HG02943 (cell line): ENCODE results near the gene AHRR.
"Not testable (repeated sequence)": the region's sequence is repeated elsewhere in the genome, so short reads cannot be mapped to it uniquely, and the experiment has no call there.

Source experiments
- ATAC-seq: cut with Tn5 transposase; IDR thresholded peaks from one replicate; pipeline ENCODE4 v1.9.1; 2021; ENCODE audit warnings: mild to moderate bottlenecking, low read depth, moderate library complexity; ENCODE audit not compliant: unreplicated experiment

AHRR gene

DNA sequence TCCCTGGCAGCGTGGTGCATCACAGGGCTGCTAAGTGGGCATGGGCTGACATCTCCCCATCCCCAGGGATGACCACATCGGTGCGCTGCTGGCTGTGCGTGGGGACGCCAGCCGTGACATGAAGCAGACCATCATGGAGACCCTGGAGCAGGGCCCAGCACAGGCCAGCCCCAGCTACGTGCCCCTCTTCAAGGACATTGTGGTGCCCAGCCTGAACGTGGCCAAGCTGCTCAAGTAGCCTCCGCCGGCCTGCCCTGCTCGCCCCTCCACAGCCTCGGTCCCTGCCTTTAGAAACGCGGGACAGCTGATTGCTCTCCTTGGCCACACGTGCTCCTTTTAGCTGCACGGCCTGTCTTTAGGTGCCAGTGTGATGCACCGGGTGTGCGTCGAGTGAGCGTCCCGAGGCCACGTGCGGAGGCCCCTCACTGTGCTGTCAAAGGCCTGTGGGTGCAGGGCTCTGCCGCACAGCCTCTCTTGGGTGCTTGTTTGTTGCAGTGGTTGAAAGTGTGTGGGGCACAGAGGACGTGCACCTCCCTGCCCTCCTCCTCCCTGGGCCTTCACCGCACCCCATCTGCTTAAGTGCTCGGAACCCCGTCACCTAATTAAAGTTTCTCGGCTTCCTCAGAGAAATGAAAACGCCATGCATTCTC is 145.3 kb downstream of the AHRR start:
- ATAC-seq, result no peak

DNA sequence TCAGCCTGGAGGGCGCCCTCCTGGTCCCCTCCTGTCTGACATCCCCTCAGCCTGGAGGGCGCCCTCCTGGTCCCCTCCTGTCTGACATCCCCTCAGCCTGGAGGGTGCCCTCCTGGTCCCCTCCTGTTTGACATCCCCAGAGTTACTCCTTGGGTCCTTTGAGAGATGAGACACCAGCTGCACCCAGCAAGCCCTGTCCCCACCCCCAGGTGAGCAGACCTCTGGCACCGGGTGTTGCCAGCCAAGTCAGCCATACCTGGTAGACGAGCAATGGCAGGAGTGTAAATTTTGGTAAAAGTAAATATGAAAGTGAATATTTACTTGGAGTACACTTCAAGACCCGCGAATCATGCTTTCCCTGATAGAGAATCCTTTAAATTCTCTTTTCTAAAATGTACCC is 146.9 kb downstream of the AHRR start:
- no peak for ATAC-seq

DNA sequence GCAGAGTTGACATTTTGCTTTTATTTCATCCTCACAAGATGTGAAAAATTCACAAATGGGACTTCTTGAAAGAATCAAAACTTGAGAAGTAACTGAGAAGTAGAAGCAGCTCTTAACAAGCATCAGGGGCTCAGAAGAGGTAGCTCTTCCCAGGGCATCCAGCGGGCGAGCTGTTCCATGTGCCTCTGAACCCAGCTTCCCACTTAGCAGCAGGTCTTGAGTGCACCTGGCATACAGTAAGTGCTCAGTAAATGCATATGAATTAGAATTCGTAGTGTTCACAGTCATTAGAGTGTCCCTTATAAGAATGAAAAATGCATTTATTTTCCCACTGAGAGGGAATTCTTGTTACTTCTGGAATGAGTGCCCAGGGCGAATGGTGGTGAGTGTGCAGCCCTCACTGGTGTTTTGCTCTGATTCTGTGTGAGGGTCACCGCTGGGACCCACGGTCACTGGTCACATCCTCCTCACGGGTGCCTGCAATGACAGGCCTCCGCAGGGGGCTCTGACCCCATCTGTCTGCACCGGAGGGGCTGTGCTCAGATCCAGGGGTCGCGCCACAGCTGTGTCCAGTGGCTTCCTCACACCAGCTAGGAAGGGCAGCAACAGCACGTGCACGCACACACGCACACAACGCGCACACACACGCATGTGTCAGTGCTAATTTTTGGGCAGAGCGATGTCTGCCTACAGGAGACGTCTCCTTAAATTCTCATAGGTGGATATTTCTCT is 148.4 kb downstream of the AHRR start:
- no peak for ATAC-seq

DNA sequence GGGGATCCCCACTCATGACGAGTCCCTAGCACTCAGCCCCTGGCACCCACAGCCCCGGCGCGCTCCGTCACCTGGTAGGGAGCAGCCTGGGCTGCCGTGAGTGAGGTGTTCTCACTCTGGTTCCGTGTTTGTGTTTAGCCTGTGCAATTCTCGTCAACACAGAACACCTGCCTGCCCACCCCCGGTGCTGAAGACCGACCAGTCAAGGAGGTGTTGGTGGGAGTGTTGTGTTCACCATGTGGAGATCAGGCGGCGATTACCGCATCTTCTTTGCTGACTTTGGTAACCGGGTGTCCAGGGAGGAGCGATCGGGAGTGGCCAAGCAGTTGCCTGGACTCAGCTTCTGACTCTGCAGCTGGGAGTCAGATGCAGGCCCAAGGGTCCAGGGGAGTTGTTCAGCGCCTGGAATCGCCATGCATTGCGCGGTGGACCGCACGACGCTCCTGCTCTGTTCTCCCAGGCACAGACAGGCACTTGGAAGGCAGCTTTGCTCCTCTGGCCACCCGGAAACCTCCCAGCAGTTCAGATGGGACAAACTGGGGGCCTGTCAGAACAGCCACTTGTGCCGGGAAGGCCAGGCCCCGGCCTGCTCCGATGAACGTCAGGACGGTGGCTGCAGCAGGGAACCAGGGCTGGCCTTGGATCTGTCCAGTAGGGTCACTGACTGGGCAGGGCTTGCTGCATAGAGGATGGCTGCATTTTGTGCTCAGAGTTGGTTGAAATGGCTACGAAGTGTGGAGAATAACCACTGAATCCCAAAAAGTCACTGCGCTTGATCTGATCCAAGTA is 149.6 kb downstream of the AHRR start:
- ATAC-seq, result no peak

DNA sequence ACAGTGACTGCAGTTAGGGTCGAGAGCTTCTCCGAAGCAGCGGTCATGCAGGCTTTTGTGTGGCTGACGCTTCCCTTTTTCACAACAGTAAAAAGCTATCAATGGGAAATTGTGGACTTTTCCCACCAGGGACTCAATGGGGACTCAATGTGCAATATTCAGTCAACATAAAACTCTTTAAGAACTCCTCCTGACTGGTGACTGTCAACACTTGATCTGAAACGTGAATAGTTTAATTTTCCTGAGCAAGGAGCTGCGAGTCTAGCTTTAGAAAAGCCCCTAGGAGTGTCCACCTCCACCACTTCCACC is 150.2 kb downstream of the AHRR start:
- no peak for ATAC-seq

DNA sequence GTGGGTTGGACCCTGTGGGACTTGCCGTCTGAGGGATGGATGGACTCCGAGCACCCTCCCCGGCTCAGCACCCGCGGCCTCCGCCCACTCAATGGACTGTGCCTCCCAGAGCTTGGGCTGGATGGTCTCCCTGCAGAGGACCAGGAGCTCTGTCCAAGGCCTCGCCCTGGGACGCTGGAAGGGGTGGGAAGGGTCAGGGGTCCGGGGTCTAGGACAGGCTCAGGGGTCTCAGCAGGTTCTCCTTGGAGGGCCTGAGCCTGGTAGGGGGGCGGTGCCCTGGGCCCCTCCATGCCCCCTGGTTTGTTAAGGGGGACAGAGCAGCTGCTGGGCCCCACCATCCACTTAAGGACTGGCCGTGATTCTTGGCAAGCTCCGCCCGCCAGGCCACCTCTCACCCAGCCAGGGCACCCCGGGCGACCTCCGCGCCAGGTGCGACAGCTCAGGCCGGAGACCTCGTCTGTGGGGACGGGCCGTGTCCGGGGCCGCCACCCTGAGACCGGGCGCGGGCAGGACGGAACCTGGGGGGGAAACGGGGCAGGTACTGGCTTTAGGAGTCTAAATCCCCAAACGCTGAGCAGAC is 150.7 kb downstream of the AHRR start:
- peak; percentile 6 for ATAC-seq

DNA sequence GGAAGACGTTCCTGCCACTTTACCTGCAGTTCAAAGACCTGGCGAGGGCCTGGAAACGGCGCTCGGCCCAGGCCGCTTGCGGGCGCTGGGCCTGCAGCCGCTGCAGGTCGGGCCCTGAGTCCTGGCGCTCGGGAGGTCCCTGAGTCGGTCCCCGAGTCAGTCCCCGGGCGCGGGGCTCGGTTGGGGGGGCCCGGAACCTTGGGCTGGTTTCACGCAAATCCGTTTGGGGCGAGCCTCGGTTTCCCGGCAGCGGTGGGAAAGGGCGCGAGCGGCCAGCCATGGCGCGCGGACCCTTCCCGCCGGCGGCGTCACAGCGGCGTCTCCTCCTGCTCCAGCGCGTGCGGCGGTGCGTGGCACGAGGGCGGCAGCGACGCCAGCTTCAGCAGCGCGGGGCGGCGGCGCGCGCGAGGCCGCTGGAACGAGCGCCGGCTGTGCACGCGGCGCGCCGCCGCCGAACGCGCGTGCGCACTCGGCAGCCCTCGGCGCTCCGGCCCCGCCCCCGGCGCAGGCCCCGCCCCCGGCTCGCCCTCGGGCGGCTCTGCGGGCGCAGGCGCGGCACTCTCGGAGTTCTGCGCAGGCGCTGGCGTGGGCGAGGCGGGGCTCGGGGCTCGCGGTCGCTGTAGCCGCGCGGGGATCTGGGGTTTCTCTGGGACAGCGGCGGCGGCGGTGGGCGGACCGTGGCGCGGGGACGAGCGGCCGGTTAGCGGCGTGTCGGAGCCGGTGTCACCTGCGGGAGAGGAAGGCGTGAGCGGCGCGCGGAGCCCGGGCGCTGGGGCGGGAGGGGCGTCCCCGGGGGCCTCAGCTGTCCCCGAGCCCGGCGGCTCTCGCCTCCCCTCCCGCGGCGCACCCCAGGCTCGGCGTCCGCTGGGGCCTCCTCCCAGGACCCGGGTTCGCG is 151.4 kb downstream of the AHRR start:
- peak; percentile 58 for ATAC-seq

DNA sequence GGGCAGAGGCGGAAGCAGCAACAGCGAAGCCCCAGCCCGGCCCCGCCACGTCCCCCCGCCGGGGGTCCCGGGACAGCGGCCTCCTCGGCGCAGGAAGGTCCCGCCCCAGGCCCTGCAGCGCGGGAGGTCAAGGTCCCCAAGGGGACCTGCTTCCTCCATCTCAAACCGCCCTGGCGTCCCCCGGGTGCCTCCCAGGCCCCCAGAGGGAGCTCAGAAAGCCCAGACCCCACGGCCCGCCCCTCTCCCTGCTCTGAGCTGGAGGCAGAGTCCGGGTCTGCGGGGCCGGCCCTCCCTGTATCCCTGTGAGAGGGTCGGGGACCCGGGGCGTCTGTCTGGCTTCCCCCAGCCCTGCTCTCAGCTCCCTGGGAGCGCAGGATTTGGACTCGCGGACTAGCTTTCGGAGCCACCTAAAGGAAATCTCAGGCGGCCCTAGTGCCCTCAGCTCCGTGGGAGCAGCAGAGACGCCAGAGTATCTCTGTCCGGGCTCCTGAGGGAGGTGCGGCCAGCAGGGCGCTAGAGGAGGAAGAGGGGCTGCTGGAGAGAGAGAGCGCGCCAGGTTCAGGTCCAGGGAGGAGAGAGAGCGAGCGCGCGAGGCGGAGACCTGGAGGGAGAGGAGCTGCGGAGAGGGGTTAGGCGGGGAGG is 152.2 kb downstream of the AHRR start:
- ATAC-seq, result peak; percentile 17

DNA sequence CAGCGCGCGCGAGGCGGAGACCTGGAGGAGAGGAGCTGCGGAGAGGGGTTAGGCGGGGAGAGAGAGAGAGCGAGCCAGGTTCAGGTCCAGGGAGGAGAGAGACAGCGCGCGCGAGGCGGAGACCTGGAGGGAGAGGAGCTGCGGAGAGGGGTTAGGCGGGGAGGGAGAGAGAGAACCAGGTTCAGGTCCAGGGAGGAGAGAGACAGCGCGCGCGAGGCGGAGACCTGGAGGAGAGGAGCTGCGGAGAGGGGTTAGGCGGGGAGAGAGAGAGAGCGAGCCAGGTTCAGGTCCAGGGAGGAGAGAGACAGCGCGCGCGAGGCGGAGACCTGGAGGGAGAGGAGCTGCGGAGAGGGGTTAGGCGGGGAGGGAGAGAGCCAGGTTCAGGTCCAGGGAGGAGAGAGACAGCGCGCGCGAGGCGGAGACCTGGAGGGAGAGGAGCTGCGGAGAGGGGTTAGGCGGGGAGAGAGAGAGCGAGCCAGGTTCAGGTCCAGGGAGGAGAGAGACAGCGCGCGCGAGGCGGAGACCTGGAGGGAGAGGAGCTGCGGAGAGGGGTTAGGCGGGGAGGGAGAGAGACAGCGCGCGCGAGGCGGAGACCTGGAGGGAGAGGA is 152.8 kb downstream of the AHRR start:
- not testable (repeated sequence) for ATAC-seq

DNA sequence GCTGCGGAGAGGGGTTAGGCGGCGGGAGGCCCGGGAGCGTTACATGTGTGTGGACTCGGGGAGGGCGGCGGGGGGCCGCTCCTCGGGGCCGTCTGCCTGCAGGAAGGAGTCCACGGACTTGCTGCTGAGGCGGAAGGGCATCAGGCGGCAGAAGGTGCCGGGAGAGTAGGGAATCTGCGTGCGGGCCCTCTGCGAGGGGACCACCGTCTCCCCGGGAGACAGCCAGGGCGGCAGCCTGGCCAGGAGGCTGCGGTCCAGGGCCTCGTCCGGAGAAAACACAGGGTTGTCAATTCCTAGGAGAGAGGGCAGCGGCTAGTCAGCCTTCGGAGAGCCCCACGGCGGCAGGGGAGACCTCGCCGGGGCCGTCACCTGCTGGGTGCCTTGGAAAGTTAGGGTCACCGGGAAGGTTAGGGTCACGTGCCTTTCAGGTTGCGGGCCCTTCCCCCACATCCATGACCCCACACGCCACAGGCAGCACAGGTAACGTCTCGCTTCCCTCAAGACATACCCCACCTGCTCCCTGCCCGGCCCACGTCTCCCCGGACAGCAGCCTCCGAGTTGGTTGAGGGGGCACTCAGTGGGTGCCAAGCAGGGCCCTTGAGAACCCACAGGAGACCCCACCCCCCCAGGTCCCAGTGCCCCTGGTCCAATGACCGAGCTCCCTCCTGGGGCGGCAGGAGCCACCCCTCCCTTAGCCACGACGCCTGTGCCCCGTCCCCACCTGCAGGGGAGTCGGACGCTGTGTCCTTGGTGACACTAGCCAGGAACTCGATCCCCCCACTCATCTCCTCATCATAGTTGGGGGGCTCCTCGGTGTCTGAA is 153.5 kb downstream of the AHRR start:
- ATAC-seq, result no peak

DNA sequence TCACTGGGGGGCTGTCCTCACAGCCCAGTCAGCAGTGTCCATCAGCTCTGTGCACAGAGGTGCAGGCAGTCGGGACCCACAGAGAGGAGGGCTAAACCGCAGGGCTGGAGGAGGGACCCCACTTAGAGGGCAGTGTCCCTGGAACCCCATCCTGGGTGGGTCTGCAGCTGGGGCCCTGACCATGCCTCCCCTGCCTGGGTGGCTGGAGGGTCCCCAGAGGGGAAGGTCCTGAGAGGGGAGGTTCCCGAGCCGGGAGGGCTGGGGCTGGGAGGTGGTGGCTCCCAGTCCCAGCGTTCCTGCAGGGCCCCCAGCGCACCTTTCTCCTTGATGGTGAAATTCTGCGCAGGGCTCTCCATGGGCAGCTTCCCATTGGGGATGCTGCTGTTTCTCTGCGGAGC is 154.2 kb downstream of the AHRR start:
- no peak for ATAC-seq

DNA sequence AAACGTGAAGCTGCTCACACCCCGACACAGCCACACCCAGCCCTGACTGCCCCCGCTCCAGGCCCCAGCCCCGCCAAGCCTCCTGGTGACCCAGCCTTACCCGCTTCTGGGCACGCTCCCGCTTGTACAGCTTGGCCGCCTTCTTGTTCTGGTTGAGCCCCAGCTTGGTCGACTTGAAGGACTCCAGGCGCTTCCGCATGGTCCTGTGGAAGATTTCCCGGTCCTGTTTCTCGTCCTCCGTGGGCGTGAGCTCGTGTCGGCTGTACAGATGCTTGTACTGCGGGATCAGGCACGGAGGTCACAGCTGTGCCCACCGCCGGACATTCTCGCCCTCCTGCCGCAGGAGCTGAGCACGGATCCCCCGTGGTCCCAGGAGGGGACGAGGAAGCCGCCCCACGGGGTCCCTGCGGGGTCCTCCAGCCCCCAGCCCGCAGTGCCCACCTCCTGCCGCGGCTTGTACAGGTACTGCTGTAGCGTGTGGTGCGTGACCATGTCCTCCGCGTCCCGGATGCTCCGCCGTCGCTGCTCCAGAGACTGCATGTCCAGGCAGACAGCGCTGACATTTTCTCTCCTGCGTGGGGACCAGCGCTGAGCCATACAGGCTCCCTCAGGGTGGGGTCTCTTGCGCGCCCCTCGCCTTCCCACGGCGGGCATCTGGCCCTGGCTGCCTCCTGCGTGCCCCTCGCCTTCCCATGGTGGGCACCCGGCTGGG is 154.7 kb downstream of the AHRR start:
- no peak for ATAC-seq

DNA sequence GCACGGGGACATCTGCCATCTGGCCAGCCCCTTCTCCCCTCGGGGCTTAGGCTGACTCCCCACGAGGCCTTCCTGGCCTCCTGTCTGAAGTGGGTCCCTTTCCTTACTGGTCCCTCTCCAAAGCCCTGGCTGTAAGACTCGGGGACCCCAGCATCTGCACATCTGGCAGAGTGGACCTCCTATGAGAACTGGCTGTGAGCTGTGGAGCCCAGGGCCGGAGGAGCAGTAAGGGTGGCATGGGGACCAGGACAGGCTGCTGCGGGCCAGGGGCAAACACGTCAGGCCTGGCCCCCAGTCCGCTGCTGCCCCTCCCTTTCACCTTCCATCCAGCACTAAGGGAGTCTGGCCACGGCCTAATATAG is 155.3 kb downstream of the AHRR start:
- no peak for ATAC-seq

DNA sequence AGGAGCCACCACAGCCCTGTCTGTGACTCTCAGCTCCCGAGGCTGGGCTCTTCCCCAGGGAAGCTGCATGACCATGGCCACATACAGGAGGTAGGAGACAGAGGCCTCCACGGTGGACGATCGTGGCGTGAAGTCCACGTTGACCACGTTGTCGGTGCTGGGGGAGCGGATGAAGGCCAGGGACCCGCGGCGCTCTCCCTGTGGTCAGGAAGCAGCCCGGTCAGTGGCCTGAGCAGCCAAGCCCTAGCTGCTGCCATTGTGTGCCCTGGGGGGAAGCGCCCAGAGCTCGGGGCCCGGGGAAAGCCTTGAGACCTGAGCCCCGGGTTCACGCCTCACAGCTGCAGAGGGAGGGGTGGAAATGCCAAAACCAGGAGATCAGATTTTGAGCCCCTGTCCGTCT is 155.7 kb downstream of the AHRR start:
- ATAC-seq, result no peak

DNA sequence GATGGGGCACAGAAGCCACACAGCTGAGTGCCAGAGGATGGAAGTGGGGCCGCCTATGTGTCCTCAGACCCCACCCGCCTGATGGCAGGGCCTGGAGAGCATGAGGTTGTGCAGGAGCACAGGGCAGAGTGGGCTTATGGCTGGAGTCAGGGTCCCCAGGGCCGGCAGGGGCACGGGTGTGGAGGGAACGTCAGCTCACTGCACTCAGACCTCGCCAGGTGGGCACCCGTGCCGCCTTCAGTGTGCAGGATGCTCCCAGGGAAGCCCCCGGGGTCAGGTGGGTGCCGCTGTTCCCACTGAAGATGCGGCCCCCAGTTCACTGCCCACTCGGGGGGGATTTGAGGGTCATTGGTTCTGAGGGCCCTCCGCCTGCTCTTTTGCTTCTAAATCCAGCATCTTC is 156.4 kb downstream of the AHRR start:
- ATAC-seq, result no peak

DNA sequence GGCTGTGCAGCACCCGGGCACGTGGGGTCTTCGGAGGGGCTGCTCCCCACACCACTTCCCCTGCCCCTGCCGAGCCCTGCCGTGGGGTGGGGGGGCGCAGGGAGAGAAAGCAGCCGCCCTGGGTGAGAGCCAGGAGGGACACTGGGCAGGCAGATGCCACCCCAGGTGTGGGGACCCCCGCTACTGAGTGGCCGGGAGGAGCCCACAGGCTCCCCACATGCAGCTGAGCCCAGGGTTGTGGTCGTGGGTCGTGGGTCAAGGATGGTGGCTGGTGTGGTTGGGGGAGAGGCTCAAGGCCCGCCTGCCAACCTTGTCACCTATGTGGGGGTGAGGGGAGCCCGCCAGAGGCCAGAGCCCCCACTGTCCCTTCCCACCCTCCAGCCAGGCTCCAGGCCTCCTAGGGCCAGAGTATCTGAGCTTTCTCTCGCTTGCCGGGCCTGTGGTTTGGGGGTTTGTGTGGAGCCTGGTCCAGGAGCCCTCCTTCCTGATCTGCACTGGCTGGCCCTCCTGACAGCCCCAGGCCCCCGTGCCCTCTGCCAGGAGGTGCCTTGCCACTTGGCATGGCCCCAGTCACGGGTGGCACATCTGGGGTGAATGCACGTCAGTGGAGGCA is 157.0 kb downstream of the AHRR start:
- no peak for ATAC-seq

DNA sequence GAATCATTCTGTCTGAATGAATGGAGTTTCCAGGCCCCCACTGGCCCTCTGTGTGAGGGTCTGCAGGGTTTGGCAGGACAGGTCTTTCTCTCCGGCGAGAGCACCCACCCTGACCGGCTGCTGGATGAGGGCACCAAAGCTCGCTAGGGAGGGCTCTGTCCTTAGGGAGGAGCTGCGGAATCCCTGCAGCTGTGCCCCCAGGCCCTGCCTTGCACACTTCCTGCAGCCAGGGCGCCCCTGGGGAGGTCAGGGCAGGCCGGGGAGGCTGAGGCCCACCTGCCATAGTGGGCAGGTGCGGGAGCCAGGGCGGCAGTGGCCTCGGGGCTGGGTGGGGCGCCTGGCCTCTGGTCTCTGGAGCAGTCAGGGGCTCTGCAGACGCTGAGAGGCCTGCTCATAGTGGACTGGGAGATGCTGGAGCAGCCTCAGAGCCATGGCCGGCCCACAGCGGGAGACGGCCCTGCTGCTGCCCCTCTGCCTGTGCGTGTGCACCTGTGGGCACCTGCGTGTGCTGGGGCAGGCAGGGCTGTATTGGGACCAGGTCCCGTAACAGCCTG is 157.5 kb downstream of the AHRR start:
- no peak for ATAC-seq
